AG10803 (cell line): ENCODE measurements around the gene SIT1.

ENCODE experiments used
- DNase-seq: peaks from one replicate; pipeline ENCODE4 v3.0.0; 2010; ENCODE audit warnings: low read depth
- H3K4me3 ChIP-seq: 2 replicates; pipeline ENCODE4 v1.5.1; 2011; ENCODE audit warnings: mild to moderate bottlenecking, low read length, control low read depth
- CTCF ChIP-seq: conservative IDR thresholded peaks from 2 replicates; pipeline ENCODE4 v1.5.1; 2011; ENCODE audit warnings: mild to moderate bottlenecking, low read length, control low read depth, inconsistent platforms

The SIT1 gene

DNA sequence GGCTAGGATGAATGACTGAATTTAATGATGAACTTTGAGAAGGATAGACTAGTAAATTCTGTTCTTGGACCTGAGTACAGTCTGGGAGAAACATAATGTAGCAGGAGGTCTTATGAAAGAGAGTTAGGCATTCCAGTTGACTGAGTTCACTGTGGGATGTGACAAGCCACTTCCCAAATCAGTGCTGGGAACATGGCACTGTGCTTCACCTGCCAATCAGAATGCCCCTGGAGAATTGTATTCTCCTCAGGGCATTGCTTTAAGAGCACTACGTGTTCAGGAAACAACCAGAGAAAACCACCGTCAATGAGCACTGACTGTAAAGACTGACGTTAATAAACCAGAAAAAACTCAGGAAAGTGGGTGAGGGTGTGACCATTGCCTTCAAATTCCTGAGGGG, 8.6 kb upstream of the SIT1 start:
- TF ChIP-seq CTCF, result no peak
- peak; percentile 76 for DNase-seq
- peak overlapping the region; percentile 91 for H3K4me3 ChIP-seq

- peak; percentile 71 for DNase-seq
- TF ChIP-seq CTCF, result no peak
- H3K4me3 ChIP-seq, result peak overlapping the region; percentile 91
These were observed 8.2 kb upstream of the SIT1 start for GRCh38 chr9:35658968-35659220.

- TF ChIP-seq CTCF, result peak; percentile 35
- H3K4me3 ChIP-seq, result peak within 1 kb of the TSS; percentile 91
- peak; percentile 75 for DNase-seq
These were observed 7.6 kb upstream of the SIT1 start, which contains the start of gene CCDC107 for GRCh38 chr9:35658137-35658967. CCDC107 (plus strand) TSS chr9:35658292; CDS start chr9:35658380, 88 bp downstream.

- peak; percentile 100 for DNase-seq
- TF ChIP-seq CTCF, result peak; percentile 26
These were observed 6.9 kb upstream of the SIT1 start, which contains the start of gene RMRP for GRCh38 chr9:35657546-35658136. RMRP (minus strand) TSS chr9:35658019.

GRCh38 chr9:35656831-35657545, 6.3 kb upstream of the SIT1 start:
- DNase-seq, result peak; percentile 69
- TF ChIP-seq CTCF, result no peak
- H3K4me3 ChIP-seq, result peak overlapping the region; percentile 50

More at GRCh38 chr9:35657546-35658136, 6.9 kb upstream of the SIT1 start, which contains the start of gene RMRP:
- peak within 1 kb of the TSS; percentile 91 for H3K4me3 ChIP-seq

DNA sequence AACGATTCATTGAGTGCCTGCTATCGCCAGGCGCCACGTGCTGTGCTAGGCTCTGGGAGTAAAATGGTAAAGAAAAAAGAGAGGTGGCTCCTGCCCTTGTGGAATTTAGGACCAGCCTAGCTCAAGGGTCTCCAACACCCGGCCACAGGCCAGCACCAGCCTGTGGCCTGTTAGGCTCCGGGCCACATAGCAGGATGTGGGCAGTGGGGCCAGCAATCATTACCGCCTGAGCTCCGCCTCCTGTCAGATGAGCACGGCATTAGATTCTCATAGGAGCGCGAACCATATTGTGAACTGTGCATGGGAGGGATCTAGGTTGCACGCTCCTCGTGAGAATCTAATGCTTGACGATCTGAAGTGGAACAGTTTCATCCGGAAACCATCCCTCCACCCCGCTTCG, 5.6 kb upstream of the SIT1 start:
- TF ChIP-seq CTCF, result no peak
- H3K4me3 ChIP-seq, result no peak overlapping the region

More for the DNA sequence above, 5.6 kb upstream of the SIT1 start:
- no peak for DNase-seq
